ENCODE results near the gene ZNF496. TPM values are rescaled to one million over a fixed set of nuclear protein-coding genes. Genes with fewer than 3 reads are reported as not detected.
"Not testable (repeated sequence)": the region's sequence is repeated elsewhere in the genome, so short reads cannot be mapped to it uniquely, and the experiment has no call there.

ZNF496 gene
- total RNA-seq, 1 donor from 2014 or later = 39.0 TPM

DNA sequence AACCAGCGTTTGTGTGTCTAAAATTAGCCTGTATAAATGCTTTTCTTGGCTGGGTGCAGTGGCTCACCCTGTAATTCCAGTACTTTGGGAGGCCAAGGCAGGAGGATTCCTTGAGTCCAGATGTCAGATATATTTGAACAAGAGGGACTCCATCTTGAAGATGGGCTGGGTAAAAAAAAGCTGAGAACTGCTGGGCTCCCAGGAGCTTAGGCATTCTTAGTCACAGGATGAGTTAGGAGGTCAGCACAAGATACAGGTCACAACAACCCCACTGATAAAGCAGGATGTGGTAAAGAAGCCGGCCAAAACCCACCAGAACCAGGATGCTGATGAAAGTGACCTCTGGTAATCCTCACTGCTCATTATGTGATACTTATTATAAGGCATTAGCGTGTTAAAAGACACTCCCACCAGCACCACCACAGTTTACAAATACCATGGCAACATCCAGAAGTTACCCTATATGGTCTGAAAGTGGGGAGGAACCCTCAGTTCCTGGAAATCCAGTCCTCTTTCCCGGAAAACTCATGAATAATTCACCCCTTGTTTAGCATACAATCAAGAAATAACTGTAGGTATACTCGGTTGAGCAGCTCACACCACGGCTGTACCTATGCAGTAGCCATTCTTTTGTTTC, 36.2 kb upstream of the ZNF496 start:
- peaks cover 12% of the 10 kb centered on the region for H3K4me1 ChIP-seq

DNA sequence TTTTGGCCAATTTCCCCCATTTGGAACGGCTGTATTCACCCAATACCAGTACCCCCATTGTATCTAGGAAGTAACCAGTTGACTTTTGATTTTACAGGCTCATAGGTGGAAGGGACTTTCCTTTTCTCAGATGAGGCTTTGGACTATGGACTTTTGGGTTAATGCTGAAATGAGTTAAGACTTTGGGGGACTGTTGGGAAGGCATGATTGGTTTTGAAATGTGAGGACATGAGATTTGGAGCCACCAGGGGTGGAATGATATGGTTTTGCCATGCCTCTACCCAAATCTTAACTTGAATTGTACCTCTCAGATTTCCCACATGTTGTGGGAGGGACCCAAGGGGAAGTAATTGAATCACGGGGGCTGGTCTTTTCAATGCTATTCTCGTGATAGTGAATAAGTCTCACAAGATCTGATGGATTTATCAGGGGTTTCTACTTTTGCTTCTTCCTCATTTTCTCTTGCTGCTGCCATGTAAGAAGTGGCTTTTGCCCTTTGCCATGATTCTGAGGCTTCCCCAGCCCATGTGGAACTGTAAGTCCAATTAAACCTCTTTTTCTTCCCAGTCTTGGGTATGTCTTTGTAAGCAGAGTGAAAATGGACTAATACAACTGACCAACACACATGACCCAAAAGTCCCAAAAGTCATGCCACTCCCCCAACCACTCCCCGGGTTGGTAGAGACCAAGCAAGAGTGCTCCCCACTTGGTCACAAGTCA, 35.4 kb upstream of the ZNF496 start:
- no peaks in the 10 kb centered on the region for H3K27me3 ChIP-seq
- H3K4me1 ChIP-seq = peaks cover 12% of the 10 kb centered on the region
- intact Hi-C loops (cut with DNase I) = no loop called here
- H3K4me3 ChIP-seq = no peak overlapping the region
- DNase-seq (ENCODE audit: extremely low spot score in 2 of 2) = no peak
- no peak overlapping the region for H3K27ac ChIP-seq
- no peaks in the 10 kb centered on the region for H3K36me3 ChIP-seq
- TF ChIP-seq POLR2A (IDR thresholded peaks at IDR 0.05) = no peak
- TF ChIP-seq, protein P1, sequence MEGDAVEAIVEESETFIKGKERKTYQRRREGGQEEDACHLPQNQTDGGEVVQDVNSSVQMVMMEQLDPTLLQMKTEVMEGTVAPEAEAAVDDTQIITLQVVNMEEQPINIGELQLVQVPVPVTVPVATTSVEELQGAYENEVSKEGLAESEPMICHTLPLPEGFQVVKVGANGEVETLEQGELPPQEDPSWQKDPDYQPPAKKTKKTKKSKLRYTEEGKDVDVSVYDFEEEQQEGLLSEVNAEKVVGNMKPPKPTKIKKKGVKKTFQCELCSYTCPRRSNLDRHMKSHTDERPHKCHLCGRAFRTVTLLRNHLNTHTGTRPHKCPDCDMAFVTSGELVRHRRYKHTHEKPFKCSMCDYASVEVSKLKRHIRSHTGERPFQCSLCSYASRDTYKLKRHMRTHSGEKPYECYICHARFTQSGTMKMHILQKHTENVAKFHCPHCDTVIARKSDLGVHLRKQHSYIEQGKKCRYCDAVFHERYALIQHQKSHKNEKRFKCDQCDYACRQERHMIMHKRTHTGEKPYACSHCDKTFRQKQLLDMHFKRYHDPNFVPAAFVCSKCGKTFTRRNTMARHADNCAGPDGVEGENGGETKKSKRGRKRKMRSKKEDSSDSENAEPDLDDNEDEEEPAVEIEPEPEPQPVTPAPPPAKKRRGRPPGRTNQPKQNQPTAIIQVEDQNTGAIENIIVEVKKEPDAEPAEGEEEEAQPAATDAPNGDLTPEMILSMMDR (IDR thresholded peaks at IDR 0.05) = no peak
- no peak for TF ChIP-seq POLR2AphosphoS5 (IDR thresholded peaks at IDR 0.05; ENCODE audit: insufficient read depth in 1 of 2, low read depth in 1 of 2)
- H3K9me3 ChIP-seq = no peaks in the 10 kb centered on the region

More for the DNA sequence above, 36.2 kb upstream of the ZNF496 start:
- Histone ChIP-seq H3K9me3 (no peaks in the 10 kb centered on the region), H3K27me3 (no peaks in the 10 kb centered on the region), H3K36me3 (no peaks in the 10 kb centered on the region), H3K4me3 (no peak overlapping the region), H3K27ac (no peak overlapping the region)
- intact Hi-C loops (cut with DNase I) = no loop called here
- no peak for DNase-seq (ENCODE audit: extremely low spot score in 2 of 2)
- TF ChIP-seq POLR2AphosphoS5 (IDR thresholded peaks at IDR 0.05; ENCODE audit: insufficient read depth in 1 of 2, low read depth in 1 of 2) (no peak), POLR2A (IDR thresholded peaks at IDR 0.05) (no peak)
- TF ChIP-seq, protein P1 (IDR thresholded peaks at IDR 0.05) = no peak

DNA sequence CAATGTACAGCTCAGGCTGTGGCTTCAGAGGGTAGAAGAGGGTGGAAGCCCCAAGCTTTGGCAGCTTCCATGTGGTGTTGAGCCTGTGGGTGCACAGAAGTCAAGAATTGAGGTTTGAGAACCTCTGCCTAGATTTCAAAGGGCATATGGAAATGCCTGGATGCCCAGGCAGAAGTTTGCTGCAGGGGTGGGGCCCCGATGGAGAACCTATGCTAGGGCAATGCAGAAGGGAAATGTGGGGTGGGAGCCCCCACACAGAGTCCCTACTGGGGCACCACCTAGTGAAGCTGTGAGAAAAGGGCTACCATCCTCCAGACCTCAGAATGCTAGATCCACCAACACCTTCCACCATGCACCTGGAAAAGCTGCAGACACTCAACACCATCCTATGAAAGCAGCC, 34.7 kb upstream of the ZNF496 start:
- H3K27me3 ChIP-seq; H3K27ac ChIP-seq; H3K4me3 ChIP-seq; H3K9me3 ChIP-seq; intact Hi-C loops (cut with DNase I); DNase-seq (ENCODE audit: extremely low spot score in 2 of 2); H3K36me3 ChIP-seq: not testable (repeated sequence)
- peaks cover 15% of the 10 kb centered on the region for H3K4me1 ChIP-seq

DNA sequence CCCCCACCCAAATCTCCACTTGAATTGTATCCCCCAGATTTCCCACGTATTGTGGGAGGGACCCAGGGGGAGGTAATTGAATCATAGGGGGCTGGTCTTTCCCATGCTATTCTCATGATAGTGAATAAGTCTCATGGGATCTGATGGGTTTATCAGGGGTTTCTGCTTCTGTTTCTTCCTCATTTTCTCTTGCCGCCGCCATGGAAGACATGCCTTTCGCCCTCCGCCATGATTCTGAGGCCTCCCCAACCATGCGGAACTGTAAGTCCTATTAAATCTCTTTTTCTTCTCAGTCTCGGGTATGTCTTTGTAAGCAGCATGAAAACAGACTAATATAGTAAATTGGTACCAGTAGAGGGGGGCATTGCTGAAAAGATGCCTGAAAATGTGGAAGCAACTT, 33.4 kb upstream of the ZNF496 start:
- no peak for TF ChIP-seq POLR2AphosphoS5 (IDR thresholded peaks at IDR 0.05; ENCODE audit: insufficient read depth in 1 of 2, low read depth in 1 of 2)
- no peak for TF ChIP-seq POLR2A (IDR thresholded peaks at IDR 0.05)
- TF ChIP-seq, protein P1 (IDR thresholded peaks at IDR 0.05) = no peak
- Histone ChIP-seq H3K4me3 (no peak overlapping the region), H3K27ac (no peak overlapping the region), H3K36me3 (no peaks in the 10 kb centered on the region), H3K4me1 (peaks cover 26% of the 10 kb centered on the region), H3K27me3 (no peaks in the 10 kb centered on the region), H3K9me3 (no peaks in the 10 kb centered on the region)
- DNase-seq (ENCODE audit: extremely low spot score in 2 of 2) = no peak
- intact Hi-C loops (cut with DNase I) = no loop called here

DNA sequence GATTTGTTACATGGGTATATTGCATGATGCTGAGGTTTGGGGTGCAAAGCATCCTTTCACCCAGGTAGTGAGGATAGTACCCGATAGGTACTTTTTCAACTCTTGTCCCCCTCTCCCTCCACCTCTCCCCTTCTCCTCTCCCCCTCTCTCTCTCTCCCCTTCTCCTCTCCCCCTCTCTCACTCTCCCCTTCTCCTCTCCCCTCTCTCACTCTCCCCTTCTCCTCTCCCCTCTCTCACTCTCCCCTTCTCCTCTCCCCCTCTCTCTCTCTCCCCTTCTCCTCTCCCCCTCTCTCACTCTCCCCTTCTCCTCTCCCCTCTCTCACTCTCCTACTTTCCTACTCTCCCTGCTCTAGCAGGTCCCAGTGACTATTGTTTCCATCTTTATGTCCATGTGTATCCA, 31.3 kb upstream of the ZNF496 start:
- H3K27me3 ChIP-seq; intact Hi-C loops (cut with DNase I); H3K36me3 ChIP-seq; H3K4me3 ChIP-seq; DNase-seq (ENCODE audit: extremely low spot score in 2 of 2); H3K27ac ChIP-seq; H3K9me3 ChIP-seq: not testable (repeated sequence)
- H3K4me1 ChIP-seq = peaks cover 31% of the 10 kb centered on the region

DNA sequence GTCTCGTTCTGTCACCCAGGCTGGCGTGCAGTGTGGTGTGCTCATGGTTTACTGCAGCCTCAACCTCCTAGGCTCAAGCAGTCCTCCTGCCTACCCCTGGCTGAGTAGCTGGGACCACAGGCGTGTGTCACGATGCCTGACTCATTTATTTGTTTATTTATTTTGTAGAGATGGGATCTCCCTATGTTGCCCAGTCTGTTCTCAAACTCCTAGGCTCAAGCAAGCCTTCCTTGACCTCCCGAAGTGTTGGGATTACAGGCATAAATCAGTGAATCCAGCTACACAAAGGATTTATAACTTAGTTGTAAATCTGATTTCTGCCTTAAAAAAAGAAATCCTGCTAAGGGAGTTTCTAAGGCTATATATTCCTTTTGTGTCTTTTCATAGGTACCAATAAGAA, 30.5 kb upstream of the ZNF496 start:
- TF ChIP-seq, protein P1 (IDR thresholded peaks at IDR 0.05) = no peak
- TF ChIP-seq POLR2A (IDR thresholded peaks at IDR 0.05) (no peak), POLR2AphosphoS5 (IDR thresholded peaks at IDR 0.05; ENCODE audit: insufficient read depth in 1 of 2, low read depth in 1 of 2) (no peak)
- Histone ChIP-seq H3K4me3 (no peak overlapping the region), H3K9me3 (no peaks in the 10 kb centered on the region), H3K36me3 (no peaks in the 10 kb centered on the region), H3K27ac (no peak overlapping the region), H3K4me1 (peaks cover 32% of the 10 kb centered on the region), H3K27me3 (no peaks in the 10 kb centered on the region)
- DNase-seq (ENCODE audit: extremely low spot score in 2 of 2) = no peak
- intact Hi-C loops (cut with DNase I) = no loop called here
